ENCODE results near the gene DOHH. TPM values are rescaled to one million over a fixed set of nuclear protein-coding genes. Genes with fewer than 3 reads are reported as not detected.

The DOHH gene
- total and polyA plus RNA-seq, 2 experiments from 2014 or later: 15.0 to 20.4 TPM

DNA sequence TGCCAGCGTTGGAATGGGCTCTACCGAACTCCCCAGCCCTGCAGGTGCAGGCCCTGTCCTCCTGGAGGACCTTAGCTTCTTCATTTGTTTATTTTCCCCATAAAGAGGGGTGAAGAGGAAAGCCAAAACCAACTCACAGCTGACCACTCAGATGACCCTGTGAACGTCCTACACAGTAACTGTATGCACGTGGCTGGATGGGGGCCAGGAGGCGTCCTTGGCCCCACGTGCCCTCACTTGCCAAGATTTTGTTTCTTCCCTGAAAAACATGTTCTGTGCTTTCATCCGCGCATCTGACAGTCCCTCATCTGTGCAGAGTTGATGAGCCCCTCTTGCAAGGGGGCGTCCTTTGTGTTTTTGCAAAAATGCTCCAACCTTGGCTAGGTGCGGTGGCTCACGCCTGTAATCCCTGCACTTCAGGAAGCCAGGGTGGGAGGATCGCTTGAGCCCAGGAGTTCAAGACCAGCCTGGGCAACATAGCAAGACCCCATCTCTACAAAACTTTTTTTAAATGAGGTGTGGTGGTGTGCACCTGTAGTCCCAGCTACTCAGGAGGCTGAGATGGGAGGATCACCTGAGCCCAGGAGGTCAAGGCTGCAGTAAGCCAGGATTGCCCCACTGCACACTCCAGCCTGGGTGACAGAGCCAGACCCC, 33.2 kb upstream of the DOHH start:
- H2AFZ ChIP-seq: no peak overlapping the region
- no peaks in the 10 kb centered on the region for H3K4me1 ChIP-seq (ENCODE audit: insufficient read depth)
- in situ Hi-C loops (cut with MboI): loop anchor here (10.0 kb wide), 1 partner anchor 171 kb away; the partner anchor contains the start of genes PIP5K1C and TJP3
- no peaks in the 10 kb centered on the region for H3K79me2 ChIP-seq (ENCODE audit: insufficient read depth)
- H3K27me3 ChIP-seq (replicated peaks; ENCODE audit: insufficient read depth): no peaks in the 10 kb centered on the region
- WGBS, 2 experiments (ENCODE audit: low coverage in 1 of 2, low lambda C conversion rate in 2 of 2, missing lambda C conversion rate in 2 of 2): 86 to 91% methylated on average over 12 of the region's 12 CpGs
- H3K27ac ChIP-seq: no peak overlapping the region
- H3K4me3 ChIP-seq: no peak overlapping the region
- no peak for DNase-seq
- H3K9me2 ChIP-seq (ENCODE audit: insufficient read depth): no peaks in the 10 kb centered on the region
- no peaks in the 10 kb centered on the region; the same call in 1 of the 2 replicates for H3K36me3 ChIP-seq (ENCODE audit: low read depth)
- no peaks in the 10 kb centered on the region for H4K20me1 ChIP-seq (ENCODE audit: insufficient read depth)
- H3K9me3 ChIP-seq (ENCODE audit: low read depth): no peaks in the 10 kb centered on the region
- H3K4me2 ChIP-seq (ENCODE audit: unreplicated experiment): no peak overlapping the region
- H3K9ac ChIP-seq: no peak overlapping the region
- TF ChIP-seq EZH2phosphoT487 (IDR thresholded peaks at IDR 0.05; ENCODE audit: insufficient read depth, low read depth) (no peak), EZH2 (IDR thresholded peaks at IDR 0.05; ENCODE audit: insufficient read depth, poor library complexity, severe bottlenecking) (no peak)
- H3F3A ChIP-seq (ENCODE audit: insufficient read depth): no peaks in the 10 kb centered on the region

GRCh38 chr19:3533033-3533432, 32.6 kb upstream of the DOHH start:
- Histone ChIP-seq H3F3A (ENCODE audit: insufficient read depth) (no peaks in the 10 kb centered on the region), H3K27ac (no peak overlapping the region), H3K9ac (no peak overlapping the region), H3K4me2 (ENCODE audit: unreplicated experiment) (no peak overlapping the region), H3K79me2 (ENCODE audit: insufficient read depth) (no peaks in the 10 kb centered on the region), H3K4me1 (ENCODE audit: insufficient read depth) (no peaks in the 10 kb centered on the region), H3K4me3 (no peak overlapping the region), H3K27me3 (replicated peaks; ENCODE audit: insufficient read depth) (no peaks in the 10 kb centered on the region), H3K9me2 (ENCODE audit: insufficient read depth) (no peaks in the 10 kb centered on the region), H3K9me3 (ENCODE audit: low read depth) (no peaks in the 10 kb centered on the region), H4K20me1 (ENCODE audit: insufficient read depth) (no peaks in the 10 kb centered on the region), H2AFZ (no peak overlapping the region), H3K36me3 (ENCODE audit: low read depth) (no peaks in the 10 kb centered on the region; the same call in 1 of the 2 replicates)
- 90% methylated on average over 17 of the region's 17 CpGs for WGBS, 2 experiments (ENCODE audit: low coverage in 1 of 2, low lambda C conversion rate in 2 of 2, missing lambda C conversion rate in 2 of 2)
- no peak for DNase-seq
- in situ Hi-C loops (cut with MboI): loop anchor here (10.0 kb wide), 1 partner anchor 172 kb away; the partner anchor contains the start of genes PIP5K1C and TJP3
- no peak for TF ChIP-seq EZH2phosphoT487 (IDR thresholded peaks at IDR 0.05; ENCODE audit: insufficient read depth, low read depth)
- no peak for TF ChIP-seq EZH2 (IDR thresholded peaks at IDR 0.05; ENCODE audit: insufficient read depth, poor library complexity, severe bottlenecking)

- Histone ChIP-seq H3F3A (ENCODE audit: insufficient read depth) (no peaks in the 10 kb centered on the region), H3K9me2 (ENCODE audit: insufficient read depth) (no peaks in the 10 kb centered on the region), H3K36me3 (ENCODE audit: low read depth) (no peaks in the 10 kb centered on the region; the same call in 1 of the 2 replicates), H3K27me3 (replicated peaks; ENCODE audit: insufficient read depth) (no peaks in the 10 kb centered on the region), H4K20me1 (ENCODE audit: insufficient read depth) (no peaks in the 10 kb centered on the region), H3K4me3 (no peak overlapping the region), H3K9me3 (ENCODE audit: low read depth) (no peaks in the 10 kb centered on the region), H3K79me2 (ENCODE audit: insufficient read depth) (no peaks in the 10 kb centered on the region), H3K9ac (no peak overlapping the region), H3K4me2 (ENCODE audit: unreplicated experiment) (no peak overlapping the region), H3K4me1 (ENCODE audit: insufficient read depth) (no peaks in the 10 kb centered on the region), H3K27ac (no peak overlapping the region), H2AFZ (no peak overlapping the region)
- in situ Hi-C loops (cut with MboI): loop anchor here (10.0 kb wide), 1 partner anchor 173 kb away; the partner anchor contains the start of genes PIP5K1C and TJP3
- WGBS, 2 experiments (ENCODE audit: low coverage in 1 of 2, low lambda C conversion rate in 2 of 2, missing lambda C conversion rate in 2 of 2): 95% methylated on average over 31 to 33 of the region's 33 CpGs
- no peak for TF ChIP-seq EZH2phosphoT487 (IDR thresholded peaks at IDR 0.05; ENCODE audit: insufficient read depth, low read depth)
- TF ChIP-seq EZH2 (IDR thresholded peaks at IDR 0.05; ENCODE audit: insufficient read depth, poor library complexity, severe bottlenecking): no peak
- no peak for DNase-seq
These were observed 31.8 kb upstream of the DOHH start for GRCh38 chr19:3532154-3532786.

GRCh38 chr19:3531716-3532115, 31.2 kb upstream of the DOHH start:
- in situ Hi-C loops (cut with MboI): loop anchor here (10.0 kb wide), 1 partner anchor 173 kb away; the partner anchor contains the start of genes PIP5K1C and TJP3
- Histone ChIP-seq H3K79me2 (ENCODE audit: insufficient read depth) (no peaks in the 10 kb centered on the region), H4K20me1 (ENCODE audit: insufficient read depth) (no peaks in the 10 kb centered on the region), H3K27ac (no peak overlapping the region), H3F3A (ENCODE audit: insufficient read depth) (no peaks in the 10 kb centered on the region), H3K9me2 (ENCODE audit: insufficient read depth) (no peaks in the 10 kb centered on the region), H3K36me3 (ENCODE audit: low read depth) (no peaks in the 10 kb centered on the region; the same call in 1 of the 2 replicates), H3K9ac (no peak overlapping the region), H2AFZ (no peak overlapping the region), H3K4me1 (ENCODE audit: insufficient read depth) (no peaks in the 10 kb centered on the region), H3K4me2 (ENCODE audit: unreplicated experiment) (no peak overlapping the region), H3K27me3 (replicated peaks; ENCODE audit: insufficient read depth) (no peaks in the 10 kb centered on the region), H3K4me3 (no peak overlapping the region), H3K9me3 (ENCODE audit: low read depth) (no peaks in the 10 kb centered on the region)
- TF ChIP-seq EZH2 (IDR thresholded peaks at IDR 0.05; ENCODE audit: insufficient read depth, poor library complexity, severe bottlenecking): no peak
- no peak for TF ChIP-seq EZH2phosphoT487 (IDR thresholded peaks at IDR 0.05; ENCODE audit: insufficient read depth, low read depth)
- 91 to 93% methylated on average over 20 to 24 of the region's 29 CpGs for WGBS, 2 experiments (ENCODE audit: low coverage in 1 of 2, low lambda C conversion rate in 2 of 2, missing lambda C conversion rate in 2 of 2)
- DNase-seq: no peak
